GM19023 (cell line): ENCODE results near the gene GPR26.

Experiments used
- ATAC-seq: cut with Tn5 transposase; IDR thresholded peaks from one replicate; pipeline ENCODE4 v1.9.1; 2021; ENCODE audit warnings: mild to moderate bottlenecking, moderate library complexity; ENCODE audit not compliant: unreplicated experiment

Gene GPR26

GRCh38 chr10:123645016-123645415, 21.1 kb upstream of the GPR26 start:
- ATAC-seq, result no peak

- ATAC-seq, result no peak
Measured at GRCh38 chr10:123645615-123646014, 20.5 kb upstream of the GPR26 start.

- no peak for ATAC-seq
Measured at GRCh38 chr10:123648595-123648994, 17.6 kb upstream of the GPR26 start.

GRCh38 chr10:123649676-123650075, 16.5 kb upstream of the GPR26 start:
- ATAC-seq, result no peak

GRCh38 chr10:123651421-123652047, 14.6 kb upstream of the GPR26 start:
- ATAC-seq, result no peak

- no peak for ATAC-seq
Measured at GRCh38 chr10:123655751-123656150, 10.4 kb upstream of the GPR26 start.

- ATAC-seq, result no peak
Measured at GRCh38 chr10:123663522-123663921, 2.6 kb upstream of the GPR26 start.

GRCh38 chr10:123665491-123666286, 466 bp upstream of the GPR26 start:
- no peak for ATAC-seq

GRCh38 chr10:123669886-123670285, 3.7 kb downstream of the GPR26 start:
- no peak for ATAC-seq

- no peak for ATAC-seq
Measured at GRCh38 chr10:123673198-123673597, 7.0 kb downstream of the GPR26 start.

- no peak for ATAC-seq
Measured at GRCh38 chr10:123674741-123675140, 8.6 kb downstream of the GPR26 start.

- ATAC-seq, result no peak
Measured at GRCh38 chr10:123675811-123676210, 9.7 kb downstream of the GPR26 start.

GRCh38 chr10:123677556-123677955, 11.4 kb downstream of the GPR26 start:
- no peak for ATAC-seq

- no peak for ATAC-seq
Measured at GRCh38 chr10:123678376-123678775, 12.2 kb downstream of the GPR26 start.

- no peak for ATAC-seq
Measured at GRCh38 chr10:123681285-123681684, 15.1 kb downstream of the GPR26 start.

GRCh38 chr10:123682477-123682876, 16.3 kb downstream of the GPR26 start:
- ATAC-seq, result no peak

- ATAC-seq, result no peak
Measured at GRCh38 chr10:123683459-123683858, 17.3 kb downstream of the GPR26 start.

- ATAC-seq, result no peak
Measured at GRCh38 chr10:123683865-123684264, 17.7 kb downstream of the GPR26 start.

- no peak for ATAC-seq
Measured at GRCh38 chr10:123685260-123685659, 19.1 kb downstream of the GPR26 start.

GRCh38 chr10:123687758-123688157, 21.6 kb downstream of the GPR26 start:
- ATAC-seq, result no peak

- no peak for ATAC-seq
Measured at GRCh38 chr10:123689880-123690279, 23.7 kb downstream of the GPR26 start.

GRCh38 chr10:123703195-123703790, 37.1 kb downstream of the GPR26 start:
- ATAC-seq, result no peak
